H1 (cell line): ENCODE data around the gene PI4KA. TPM values are rescaled to one million over a fixed set of nuclear protein-coding genes. Genes with fewer than 3 reads are reported as not detected.

ENCODE experiments used
- CTCF ChIA-PET: fragments of 300-600 bp; sonication (Branson Sonifier 250); formaldehyde crosslinking; loops from one replicate; lab custom pipeline; 2021; ENCODE audit not compliant: partially characterized antibody; lab: Charles Lee
- POLR2A ChIA-PET: fragments of 300-600 bp; sonication (Branson Sonifier 250); formaldehyde crosslinking; loops from one replicate; lab custom pipeline; 2021; ENCODE audit warnings: inconsistent platforms; ENCODE audit not compliant: partially characterized antibody; lab: Charles Lee
- DNase-seq, 2 experiments: peaks; one replicate each; pipeline versions ENCODE4 v3.0.0 to v3.0.0-alpha.2; 2010 to 2022; ENCODE audit warnings: low spot score in 2 of 2, low read depth in 1 of 2, mixed read lengths in 1 of 2
- FAIRE-seq: peaks from 2 replicates; lab custom pipeline; 2011; peaks lifted over from hg19 to GRCh38; lab: Jason Lieb, UNC
- H2AFZ ChIP-seq: 2 replicates; pipeline ENCODE4 v1.8.1; 2012; ENCODE audit warnings: low read length, inconsistent platforms
- H2AK5ac ChIP-seq: 2 replicates; pipeline ENCODE4 v1.6.1; 2013; ENCODE audit warnings: low read depth, low read length
- H2BK120ac ChIP-seq: replicated peaks from 2 replicates; pipeline ENCODE3; 2013; ENCODE audit warnings: low read depth, low read length, inconsistent platforms
- H2BK12ac ChIP-seq: 2 replicates; pipeline ENCODE4 v1.6.1; 2013; ENCODE audit warnings: low read depth, low read length
- H2BK15ac ChIP-seq: 2 replicates; pipeline ENCODE4 v1.6.1; 2013; ENCODE audit warnings: low read length
- H2BK20ac ChIP-seq: 2 replicates; pipeline ENCODE4 v1.6.1; 2013; ENCODE audit warnings: low read length
- H2BK5ac ChIP-seq: 2 replicates; pipeline ENCODE4 v1.6.1; 2013; ENCODE audit warnings: low read depth, low read length
- H3K14ac ChIP-seq: 2 replicates; pipeline ENCODE4 v1.6.1; 2013; ENCODE audit warnings: inconsistent platforms; ENCODE audit not compliant: insufficient read length
- H3K18ac ChIP-seq: 2 replicates; pipeline ENCODE4 v1.6.1; 2013; ENCODE audit warnings: low read length; ENCODE audit errors: extremely low read depth
- H3K23ac ChIP-seq: 2 replicates; pipeline ENCODE4 v1.6.1; 2013; ENCODE audit warnings: inconsistent platforms; ENCODE audit not compliant: insufficient read length
- H3K23me2 ChIP-seq: 2 replicates; pipeline ENCODE4 v1.6.1; 2013; ENCODE audit warnings: low read depth, low read length
- H3K27ac ChIP-seq: 2 replicates; pipeline ENCODE4 v1.6.1; 2011; ENCODE audit warnings: low read depth, low read length, inconsistent platforms
- H3K27me3 ChIP-seq, 4 experiments: replicated peaks in 1 of 4; 1 replicate in 1 of 4; 2 replicates in 3 of 4; pipeline versions ENCODE4 v1.6.1 to v1.8.1; 2011 to 2013; ENCODE audit warnings: low read length in 3 of 4, mild to moderate bottlenecking in 3 of 4, inconsistent platforms in 2 of 4, mixed read lengths in 2 of 4, moderate library complexity in 1 of 4; ENCODE audit not compliant: control insufficient read depth in 3 of 4, insufficient read depth in 3 of 4; ENCODE audit errors: extremely low read depth in 1 of 4
- H3K36me3 ChIP-seq, 4 experiments: 2 replicates each; pipeline versions ENCODE4 v1.6.1 to v1.8.1; 2011 to 2013; ENCODE audit warnings: mild to moderate bottlenecking in 4 of 4, low read length in 3 of 4, moderate library complexity in 2 of 4, control low read depth in 1 of 4, inconsistent platforms in 1 of 4; ENCODE audit not compliant: insufficient read depth in 4 of 4, control insufficient read depth in 2 of 4
- H3K4ac ChIP-seq: replicated peaks from 2 replicates; pipeline ENCODE3; 2013; ENCODE audit warnings: low read length, low read depth, mixed read lengths, inconsistent platforms; ENCODE audit not compliant: insufficient read length
- H3K4me1 ChIP-seq, 4 experiments: replicated peaks in 1 of 4; 1 replicate in 1 of 4; 2 replicates in 3 of 4; pipeline versions ENCODE4 v1.6.1 to v1.8.1; 2011 to 2013; ENCODE audit warnings: low read length in 3 of 4, inconsistent platforms in 2 of 4, mixed read lengths in 1 of 4; ENCODE audit not compliant: insufficient read depth in 4 of 4, control insufficient read depth in 3 of 4
- H3K4me2 ChIP-seq, 2 experiments: 2 replicates each; pipeline versions ENCODE4 v1.6.1 to v1.8.1; 2011 to 2013; ENCODE audit warnings: low read depth in 2 of 2, low read length in 2 of 2, control low read depth in 1 of 2, inconsistent platforms in 1 of 2, mild to moderate bottlenecking in 1 of 2; ENCODE audit not compliant: insufficient read depth in 1 of 2
- H3K4me3 ChIP-seq, 4 experiments: fragments of 200-600, 300-600 bp in 1 of 4; sonication (generic), shearing (Covaris generic), sonication (Bioruptor Twin) in 1 of 4; 2 replicates each; pipeline versions ENCODE4 v1.5.1 to v1.8.1; 2011 to 2016; ENCODE audit warnings: low read length in 4 of 4, low read depth in 3 of 4, control low read depth in 2 of 4, inconsistent platforms in 2 of 4, mild to moderate bottlenecking in 2 of 4, mixed read lengths in 1 of 4, moderate library complexity in 1 of 4; ENCODE audit not compliant: insufficient read depth in 2 of 4; ENCODE audit errors: extremely low read depth in 1 of 4
- H3K56ac ChIP-seq: replicated peaks from 2 replicates; pipeline ENCODE3; 2013; ENCODE audit warnings: low read depth, mild to moderate bottlenecking, mixed read lengths, low read length, inconsistent platforms; ENCODE audit not compliant: insufficient read length
- H3K79me1 ChIP-seq: 2 replicates; pipeline ENCODE4 v1.6.1; 2013; ENCODE audit warnings: low read depth, low read length, control low read depth
- H3K79me2 ChIP-seq, 2 experiments: 2 replicates each; pipeline versions ENCODE4 v1.6.1 to v1.8.1; 2012 to 2013; ENCODE audit warnings: low read length in 2 of 2, mild to moderate bottlenecking in 2 of 2, inconsistent platforms in 1 of 2; ENCODE audit not compliant: insufficient read depth in 2 of 2, control insufficient read depth in 1 of 2
- H3K9ac ChIP-seq, 4 experiments: replicated peaks in 1 of 4; 1 replicate in 1 of 4; 2 replicates in 3 of 4; pipeline versions ENCODE4 v1.6.1 to v1.8.1; 2011 to 2013; ENCODE audit warnings: low read depth in 3 of 4, low read length in 3 of 4, control low read depth in 2 of 4, mild to moderate bottlenecking in 2 of 4, moderate library complexity in 2 of 4, inconsistent platforms in 1 of 4; ENCODE audit errors: extremely low read depth in 1 of 4
- H3K9me3 ChIP-seq, 2 experiments: 2 replicates each; pipeline versions ENCODE4 v1.6.1 to v1.8.1; 2012 to 2013; ENCODE audit warnings: mild to moderate bottlenecking in 2 of 2, moderate library complexity in 2 of 2, control low read depth in 1 of 2, inconsistent platforms in 1 of 2, low read depth in 1 of 2, low read length in 1 of 2, mixed read lengths in 1 of 2; ENCODE audit not compliant: insufficient read depth in 2 of 2
- H4K20me1 ChIP-seq, 2 experiments: replicated peaks in 1 of 2; 2 replicates each; pipeline versions ENCODE3 to v1.8.1; 2011 to 2013; ENCODE audit warnings: inconsistent platforms in 2 of 2, low read length in 2 of 2, mild to moderate bottlenecking in 1 of 2; ENCODE audit not compliant: insufficient read depth in 2 of 2, control insufficient read depth in 1 of 2
- H4K5ac ChIP-seq: 2 replicates; pipeline ENCODE4 v1.6.1; 2013; ENCODE audit warnings: low read length, low read depth, mixed read lengths, inconsistent platforms; ENCODE audit not compliant: insufficient read length
- H4K8ac ChIP-seq: 2 replicates; pipeline ENCODE4 v1.8.0; 2013; ENCODE audit warnings: mild to moderate bottlenecking, moderate library complexity, low read length, inconsistent platforms; ENCODE audit not compliant: insufficient read depth; ENCODE audit errors: extremely low read depth
- H4K91ac ChIP-seq: replicated peaks from 2 replicates; pipeline ENCODE3; 2013; ENCODE audit warnings: low read length, mixed read lengths, inconsistent platforms; ENCODE audit not compliant: insufficient read length
- ATF3 ChIP-seq: IDR thresholded peaks from 2 replicates; pipeline ENCODE4 v1.6.1; 2011; ENCODE audit warnings: low read depth, mild to moderate bottlenecking, low read length; ENCODE audit not compliant: insufficient read depth
- BCL11A ChIP-seq, 2 experiments: IDR thresholded peaks; one replicate each; pipeline ENCODE4 v1.6.1; 2011; ENCODE audit warnings: low read depth in 2 of 2, low read length in 2 of 2, mild to moderate bottlenecking in 2 of 2
- CHD2 ChIP-seq: IDR thresholded peaks from 2 replicates; pipeline ENCODE4 v1.6.1; 2012; ENCODE audit warnings: low read length, improper control_type of control experiment
- JUND ChIP-seq: IDR thresholded peaks from 2 replicates; pipeline ENCODE4 v1.6.1; 2011; ENCODE audit warnings: mild to moderate bottlenecking, improper control_type of control experiment, low read length
- RFX5 ChIP-seq: IDR thresholded peaks from 2 replicates; pipeline ENCODE4 v1.6.1; 2011; ENCODE audit warnings: low read depth, low read length, improper control_type of control experiment, borderline replicate concordance
- WGBS, 2 experiments: shearing (Covaris generic) in 1 of 2; methylation state at CpG; one replicate each; pipeline versions ENCODE4 v1.1.6 to v1.1.7; 2013 to 2015; ENCODE audit warnings: low lambda C conversion rate in 2 of 2, mixed read lengths in 2 of 2, inconsistent platforms in 1 of 2, low coverage in 1 of 2, missing lambda C conversion rate in 1 of 2; ENCODE audit not compliant: insufficient replicate concordance in 2 of 2, insufficient coverage in 1 of 2, insufficient read length in 1 of 2; ENCODE audit errors: extremely low coverage in 1 of 2, missing lambda C conversion rate in 1 of 2; 5-methylcytosine and 5-hydroxymethylcytosine counted together
- polyA plus RNA-seq, 7 experiments: library from polyadenylated mRNA; depleted of rRNA in 3 of 7; stranded (reverse) in 5 of 7; unstranded in 2 of 7; fragments of >200 nt in 5 of 7; fragments of 200-250 nt in 2 of 7; gene quantifications; 1 replicate in 5 of 7; 2 replicates in 1 of 7; 4 replicates in 1 of 7; pipeline versions ENCODE4 v1.2.1 to v1.2.3, GENCODE V29; 2011 to 2013; ENCODE audit warnings: missing spikeins in 2 of 7, mixed read lengths in 2 of 7
- total RNA-seq: library from RNA; stranded (reverse); fragmentation: NEBNext Ultra II Directional; extraction: Animal tissue kit (Norgen Biotek cat#: 25700); gene quantifications from 2 replicates; pipeline ENCODE4 v1.2.1, GENCODE V29; 2021

Gene PI4KA
- total and polyA plus RNA-seq, 2 of the 8 experiments (the other 6 are each of a cell fraction or from before 2014, with no cell fraction given): 22.5 to 37.7 TPM

- Histone ChIP-seq H3K56ac (no peak overlapping the region), H3K9me3 (no peaks in the 10 kb centered on the region), H3K23ac (no peak overlapping the region), H2BK20ac (no peak overlapping the region), H3K14ac (no peak overlapping the region), H2BK120ac (no peak overlapping the region), H3K4me3 (no peak overlapping the region), H4K91ac (no peak overlapping the region), H2BK12ac (no peak overlapping the region), H3K4me2 (no peak overlapping the region), H3K9ac (no peak overlapping the region), H3K4me1 (peaks cover 0 to 2% (median 0%) of the 10 kb centered on the region in 4 experiments; a peak in 1 of 7 replicates), H3K27ac (no peak overlapping the region), H3K36me3 (peaks cover 2 to 8% (median 4%) of the 10 kb centered on the region in 4 experiments; a peak in 5 of 8 replicates), H3K4ac (no peak overlapping the region), H4K8ac (no peak overlapping the region), H4K5ac (no peak overlapping the region), H3K27me3 (no peaks in the 10 kb centered on the region), H2BK5ac (no peak overlapping the region), H3K79me1 (no peaks in the 10 kb centered on the region), H2AK5ac (no peak overlapping the region), H2AFZ (no peak overlapping the region), H3K79me2 (no peaks in the 10 kb centered on the region), H3K18ac (no peak overlapping the region), H4K20me1 (no peaks in the 10 kb centered on the region), H2BK15ac (no peak overlapping the region), H3K23me2 (no peaks in the 10 kb centered on the region)
- ChIA-PET CTCF (interaction anchor here (0.8 to 3.3 kb wide), 38 partner anchors 8 to 217 kb away, joined by 3 to 22 read pairs (median 6); partner anchors contain the start of genes AIFM3 and LRRC74B), POLR2A (interaction anchor here (0.7 to 1.0 kb wide), 3 partner anchors 10 to 116 kb away, joined by 3 to 4 read pairs (median 3); no protein-coding TSS in a partner anchor)
- DNase-seq (no peak), FAIRE-seq (no peak)
- WGBS, 2 experiments: 83% methylated on average over 8 of the region's 8 CpGs; no CpG with 5 or more reads in 1 of the 2 experiments
- TF ChIP-seq CHD2 (no peak), RFX5 (no peak), BCL11A (IDR thresholded peaks at IDR 0.05; ENCODE audit: low read depth in 2 of 2, low read length in 2 of 2) (no peak), ATF3 (no peak), JUND (no peak)
Observed at GRCh38 chr22:20885017-20885556, 26.5 kb upstream of the PI4KA start.
